ENCODE data around the gene MICU1.
"Not testable (repeated sequence)": the region's sequence is repeated elsewhere in the genome, so short reads cannot be mapped to it uniquely, and the experiment has no call there.

MICU1 gene

GRCh38 chr10:72407471-72407870 is 218.4 kb downstream of the MICU1 start:
- H2AFZ ChIP-seq, result no peak overlapping the region
- no peaks in the 10 kb centered on the region for H3K36me3 ChIP-seq (ENCODE audit: control insufficient read depth, insufficient read depth, low read length)
- no peak overlapping the region for H3K4me3 ChIP-seq (ENCODE audit: low read depth, low read length)
- no peak for TF ChIP-seq CTCF (IDR thresholded peaks at IDR 0.05)
- no peaks in the 10 kb centered on the region for H3K9me3 ChIP-seq (ENCODE audit: control insufficient read depth, low read length)
- H3K27me3 ChIP-seq (ENCODE audit: control insufficient read depth, insufficient read depth, low read length), result no peaks in the 10 kb centered on the region
- H3K79me2 ChIP-seq, result no peaks in the 10 kb centered on the region
- no peak overlapping the region for H3K9ac ChIP-seq
- no peak overlapping the region for H3K4me2 ChIP-seq (ENCODE audit: low read length)
- H3K27ac ChIP-seq, result no peak overlapping the region
- no peaks in the 10 kb centered on the region for H3K4me1 ChIP-seq

- not testable (repeated sequence) for H3K9me3 ChIP-seq (ENCODE audit: control insufficient read depth, low read length); H3K4me3 ChIP-seq (ENCODE audit: low read depth, low read length); H3K4me1 ChIP-seq; H2AFZ ChIP-seq; H3K4me2 ChIP-seq (ENCODE audit: low read length); H3K27me3 ChIP-seq (ENCODE audit: control insufficient read depth, insufficient read depth, low read length); H3K27ac ChIP-seq; H3K36me3 ChIP-seq (ENCODE audit: control insufficient read depth, insufficient read depth, low read length); H3K79me2 ChIP-seq; H3K9ac ChIP-seq
Measured at GRCh38 chr10:72395581-72395980, 230.3 kb downstream of the MICU1 start.

- H2AFZ ChIP-seq, result no peak overlapping the region
- H3K4me2 ChIP-seq (ENCODE audit: low read length), result no peak overlapping the region
- no peaks in the 10 kb centered on the region for H3K36me3 ChIP-seq (ENCODE audit: control insufficient read depth, insufficient read depth, low read length)
- H3K4me1 ChIP-seq, result no peaks in the 10 kb centered on the region
- TF ChIP-seq CTCF (IDR thresholded peaks at IDR 0.05), result no peak
- no peaks in the 10 kb centered on the region for H3K27me3 ChIP-seq (ENCODE audit: control insufficient read depth, insufficient read depth, low read length)
- no peak overlapping the region for H3K4me3 ChIP-seq (ENCODE audit: low read depth, low read length)
- H3K9ac ChIP-seq, result no peak overlapping the region
- no peaks in the 10 kb centered on the region for H3K9me3 ChIP-seq (ENCODE audit: control insufficient read depth, low read length)
- no peak overlapping the region for H3K27ac ChIP-seq
- H3K79me2 ChIP-seq, result peaks cover 3% of the 10 kb centered on the region
Measured at GRCh38 chr10:72392571-72392970, 233.3 kb downstream of the MICU1 start.

GRCh38 chr10:72390764-72391163 is 235.1 kb downstream of the MICU1 start:
- H2AFZ ChIP-seq, result no peak overlapping the region
- H3K36me3 ChIP-seq (ENCODE audit: control insufficient read depth, insufficient read depth, low read length), result no peaks in the 10 kb centered on the region
- H3K4me1 ChIP-seq, result no peaks in the 10 kb centered on the region
- H3K27me3 ChIP-seq (ENCODE audit: control insufficient read depth, insufficient read depth, low read length), result no peaks in the 10 kb centered on the region
- H3K79me2 ChIP-seq, result peaks cover 3% of the 10 kb centered on the region
- no peak overlapping the region for H3K4me2 ChIP-seq (ENCODE audit: low read length)
- TF ChIP-seq CTCF (IDR thresholded peaks at IDR 0.05), result no peak
- H3K9ac ChIP-seq, result no peak overlapping the region
- no peak overlapping the region for H3K27ac ChIP-seq
- no peaks in the 10 kb centered on the region for H3K9me3 ChIP-seq (ENCODE audit: control insufficient read depth, low read length)
- no peak overlapping the region for H3K4me3 ChIP-seq (ENCODE audit: low read depth, low read length)

- H3K9me3 ChIP-seq (ENCODE audit: control insufficient read depth, low read length), result no peaks in the 10 kb centered on the region
- no peak overlapping the region for H3K27ac ChIP-seq
- H3K4me3 ChIP-seq (ENCODE audit: low read depth, low read length), result no peak overlapping the region
- H3K9ac ChIP-seq, result no peak overlapping the region
- H2AFZ ChIP-seq, result no peak overlapping the region
- H3K4me2 ChIP-seq (ENCODE audit: low read length), result no peak overlapping the region
- no peaks in the 10 kb centered on the region for H3K36me3 ChIP-seq (ENCODE audit: control insufficient read depth, insufficient read depth, low read length)
- H3K4me1 ChIP-seq, result no peaks in the 10 kb centered on the region
- no peaks in the 10 kb centered on the region for H3K79me2 ChIP-seq
- no peak for TF ChIP-seq CTCF (IDR thresholded peaks at IDR 0.05)
- no peaks in the 10 kb centered on the region for H3K27me3 ChIP-seq (ENCODE audit: control insufficient read depth, insufficient read depth, low read length)
Measured at GRCh38 chr10:72389716-72390115, 236.2 kb downstream of the MICU1 start.

Measured in parathyroid adenoma (tissue), 2 donors.